Fibroblast of skin of back (primary cell): ENCODE data around the gene OPRL1. TPM values are rescaled to one million over a fixed set of nuclear protein-coding genes. Genes with fewer than 3 reads are reported as not detected.

Source experiments
- DNase-seq: peaks from one replicate; pipeline ENCODE4 v3.0.0-alpha.2; 2013
- polyA plus RNA-seq, 2 experiments: library from polyadenylated mRNA; unstranded; fragments of 120-200 nt; gene quantifications; one replicate each; pipeline ENCODE4 v1.2.1, GENCODE V29; 2013; ENCODE audit not compliant: insufficient read length in 2 of 2

Gene OPRL1
- polyA plus RNA-seq (2013, experiment 1 of 2; ENCODE audit: insufficient read length): 1.1 TPM
- polyA plus RNA-seq (2013, experiment 2 of 2; ENCODE audit: insufficient read length): 2.4 TPM

GRCh38 chr20:64080013-64080812 is at the start of gene OPRL1:
OPRL1 (plus strand) TSS chr20:64080082; CDS start chr20:64092721, 12,639 bp downstream.
- DNase-seq: no peak

GRCh38 chr20:64030371-64031134 is 49.3 kb upstream of the OPRL1 start:
- no peak for DNase-seq

DNA sequence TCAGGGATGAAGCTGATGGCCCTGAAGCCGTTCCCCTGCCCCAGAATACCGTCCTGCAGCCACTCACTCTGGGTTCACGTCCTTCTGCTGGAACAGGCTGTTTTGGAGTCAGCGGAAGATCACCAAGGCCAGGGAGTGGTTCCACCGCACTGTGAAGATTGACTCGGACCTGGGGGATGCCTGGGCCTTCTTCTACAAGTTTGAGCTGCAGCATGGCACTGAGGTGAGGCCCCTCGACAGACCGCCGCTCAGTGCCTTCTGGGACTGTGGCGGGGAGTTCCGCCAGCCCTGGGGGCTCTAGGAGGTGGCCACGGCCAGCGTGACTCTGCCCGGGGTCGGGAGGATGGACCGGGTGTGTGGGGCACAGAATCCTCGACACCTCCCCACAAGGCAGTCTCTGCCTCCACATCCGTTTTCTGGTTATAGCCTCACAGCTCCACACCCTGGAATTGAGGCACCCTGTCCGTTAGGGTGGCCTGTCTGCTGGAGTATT is 48.0 kb upstream of the OPRL1 start:
- no peak for DNase-seq

GRCh38 chr20:64032706-64033624 is 46.9 kb upstream of the OPRL1 start:
- no peak for DNase-seq

DNA sequence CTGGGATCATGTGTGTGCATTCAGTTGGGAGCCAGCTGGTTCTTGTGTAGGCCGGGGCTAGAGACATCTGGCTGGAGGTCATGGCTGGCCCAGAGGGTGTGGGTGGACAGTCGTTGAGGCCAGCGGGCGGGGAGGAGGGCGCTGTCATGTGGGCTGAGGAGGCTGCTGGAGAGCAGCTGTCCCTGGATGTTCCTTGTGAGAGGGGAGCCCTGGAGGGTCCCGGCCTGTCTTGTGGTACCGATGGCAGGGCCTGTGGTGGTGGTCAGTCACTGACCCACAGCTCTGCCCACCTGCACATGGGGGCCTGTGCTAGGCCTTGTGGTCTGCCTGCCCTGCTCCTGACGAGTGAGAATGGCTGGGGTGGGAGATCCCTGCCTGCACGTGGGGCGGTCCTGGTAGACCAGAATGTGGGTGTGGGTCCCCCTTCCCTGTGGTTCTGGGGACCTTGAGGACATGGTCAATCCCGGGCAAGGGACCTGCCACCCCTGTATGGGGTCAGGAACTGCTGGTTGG is 45.8 kb upstream of the OPRL1 start:
- no peak for DNase-seq

DNA sequence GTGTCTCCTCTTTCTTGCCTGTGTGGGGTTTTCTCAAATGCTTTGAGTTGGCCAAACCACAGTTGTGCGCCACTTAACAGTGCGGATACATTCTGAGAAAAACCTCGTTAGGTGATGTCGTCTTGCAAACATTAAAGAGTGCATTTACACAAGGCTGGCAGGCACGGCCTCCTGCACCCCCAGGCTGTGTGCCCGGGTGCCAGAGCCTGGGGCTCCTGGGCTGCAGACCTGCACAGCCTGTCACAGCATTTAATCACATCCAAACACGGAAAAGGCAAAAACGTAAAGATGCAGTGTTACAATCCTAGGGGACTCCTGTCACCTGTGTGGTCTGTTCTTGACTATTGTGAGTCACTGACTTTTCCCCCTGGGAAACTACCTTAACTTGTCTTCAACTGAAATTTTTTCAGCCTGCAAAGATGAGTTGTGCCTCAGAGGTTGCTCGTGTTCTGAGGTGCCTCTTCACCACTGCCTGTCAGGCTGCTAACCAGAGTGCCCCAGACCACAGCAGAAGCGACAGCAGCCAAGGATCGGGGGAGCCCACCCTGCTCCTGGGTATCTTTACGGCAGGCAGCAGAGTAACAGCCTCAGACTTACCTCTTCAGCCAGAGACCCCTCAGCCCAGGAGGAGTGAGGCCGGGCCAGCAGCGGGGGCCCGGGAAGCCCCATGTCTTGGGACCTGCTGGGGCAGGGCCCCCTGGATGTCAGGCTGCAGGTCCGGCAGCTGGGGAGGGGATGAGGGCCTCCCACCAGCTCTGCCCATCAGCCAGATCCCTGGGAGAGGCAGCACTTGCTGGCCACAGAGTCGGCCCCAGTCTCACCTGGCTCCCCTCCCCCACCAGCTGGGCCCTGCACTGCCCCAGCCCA is 44.6 kb upstream of the OPRL1 start:
- DNase-seq: no peak

DNA sequence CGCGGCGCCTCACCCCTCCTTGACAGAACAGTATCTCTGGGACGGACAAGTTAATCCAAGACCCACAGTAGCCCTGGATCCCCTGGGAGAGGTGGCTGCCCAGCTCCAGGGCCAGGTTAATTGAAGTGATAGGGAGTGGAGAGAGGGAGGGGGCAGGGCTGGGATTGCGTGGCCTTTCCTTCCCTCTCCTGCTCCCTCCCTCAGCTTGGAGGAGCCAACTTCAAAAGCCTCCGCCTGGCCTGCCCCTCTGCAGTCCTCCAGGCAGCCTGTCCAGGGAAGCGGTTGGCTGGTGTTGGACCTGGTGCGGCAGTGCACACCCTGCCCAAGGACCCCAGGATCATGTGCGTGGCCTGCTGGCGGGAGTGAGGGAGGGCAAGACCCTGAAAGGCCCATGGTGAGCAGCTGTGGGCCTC is 43.9 kb upstream of the OPRL1 start, which contains the start of gene C20orf204:
Gene C20orf204, plus strand, starts transcription at position 250 of the 413 bp plus-strand sequence. Its CDS starts 142 bp downstream, at position 392.
- no peak for DNase-seq

DNA sequence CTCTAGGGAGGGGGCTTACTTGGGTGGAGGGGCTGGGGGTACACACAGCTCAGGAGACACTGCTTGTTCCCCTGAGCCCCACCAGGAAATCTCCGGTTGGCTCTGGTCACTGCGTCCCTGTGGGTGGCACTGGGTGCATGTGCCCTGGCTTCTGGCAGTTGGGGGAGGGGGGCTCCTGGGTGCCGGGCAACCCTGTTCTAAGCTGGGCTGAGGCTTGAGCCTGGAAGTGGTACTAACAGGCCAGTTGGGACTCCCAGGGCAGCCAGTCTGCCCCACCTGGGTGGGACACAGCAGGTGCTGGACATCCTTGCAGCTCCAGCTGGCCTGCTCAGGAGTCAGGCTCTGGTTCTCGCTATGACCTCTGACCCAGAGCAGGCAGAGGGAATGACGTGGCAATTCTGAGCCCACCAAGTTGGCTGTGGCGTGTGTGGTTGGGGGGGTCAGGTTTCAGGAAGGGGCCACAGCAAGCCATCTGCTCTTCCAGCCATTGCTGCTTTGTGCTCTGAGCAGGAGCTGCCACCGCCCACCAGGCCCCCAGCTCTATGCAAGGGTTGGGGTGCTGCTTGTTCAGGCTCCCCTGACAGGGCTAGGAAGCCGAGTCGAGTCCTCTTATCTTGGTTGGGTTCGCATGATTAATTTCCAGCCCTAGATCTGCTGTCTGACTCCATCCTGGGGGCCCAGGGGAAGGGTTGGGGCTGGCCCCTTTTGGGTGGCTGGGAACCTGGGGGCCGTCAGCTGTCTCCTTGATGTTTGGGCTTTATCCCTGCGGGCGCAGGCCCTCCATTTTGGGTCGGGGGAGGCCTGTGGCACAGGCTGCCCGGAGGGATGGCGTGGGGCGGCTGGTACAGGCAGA is 43.3 kb upstream of the OPRL1 start:
- DNase-seq: no peak

DNA sequence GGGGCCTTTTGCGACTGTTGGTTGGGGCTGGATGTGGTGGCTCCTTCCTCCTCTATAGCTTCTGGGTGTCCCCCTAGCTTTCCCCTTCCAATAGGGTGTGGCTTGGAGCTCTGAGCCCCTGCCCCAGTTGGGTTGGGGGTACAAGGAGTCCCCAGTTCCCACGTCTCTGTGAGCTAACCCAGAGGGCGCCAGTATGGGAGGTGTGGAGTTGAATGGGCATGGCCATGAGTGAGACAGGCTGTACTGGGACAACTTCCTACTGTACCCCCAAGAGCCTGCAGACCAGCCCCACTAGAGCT is 42.7 kb upstream of the OPRL1 start:
- no peak for DNase-seq

DNA sequence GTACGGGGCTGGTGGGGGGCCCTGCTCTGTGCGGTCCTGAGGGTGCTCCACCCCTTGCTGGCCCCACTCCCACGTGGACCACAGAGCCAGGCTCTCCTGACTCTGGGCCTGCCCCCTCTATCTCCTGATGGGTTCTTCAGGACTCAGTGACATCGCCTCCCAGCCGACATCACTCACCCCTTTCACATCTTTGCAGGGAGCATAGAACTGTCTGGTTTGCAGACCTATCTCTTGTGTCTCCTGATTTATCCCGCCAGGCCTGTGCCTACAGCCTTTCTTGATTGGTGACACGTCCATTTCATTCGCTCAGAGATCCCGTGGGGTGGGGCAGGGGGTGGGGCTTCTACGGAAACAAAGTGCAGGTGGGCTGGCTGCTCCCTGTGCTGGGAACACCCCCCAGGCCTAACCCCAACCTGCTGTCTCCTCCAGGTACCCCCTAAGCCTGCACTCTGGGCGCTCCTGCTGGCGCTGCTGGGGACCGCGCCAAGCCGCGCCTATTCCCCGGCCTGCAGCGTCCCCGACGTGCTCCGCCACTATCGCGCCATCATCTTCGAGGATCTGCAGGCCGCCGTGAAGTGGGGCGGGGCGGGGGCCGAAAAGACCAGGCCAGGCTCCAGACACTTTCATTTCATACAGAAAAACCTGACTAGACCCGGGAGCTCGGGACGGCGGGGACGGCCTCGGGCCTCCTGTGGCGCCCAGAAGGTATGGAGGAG is 42.2 kb upstream of the OPRL1 start:
- DNase-seq: no peak

DNA sequence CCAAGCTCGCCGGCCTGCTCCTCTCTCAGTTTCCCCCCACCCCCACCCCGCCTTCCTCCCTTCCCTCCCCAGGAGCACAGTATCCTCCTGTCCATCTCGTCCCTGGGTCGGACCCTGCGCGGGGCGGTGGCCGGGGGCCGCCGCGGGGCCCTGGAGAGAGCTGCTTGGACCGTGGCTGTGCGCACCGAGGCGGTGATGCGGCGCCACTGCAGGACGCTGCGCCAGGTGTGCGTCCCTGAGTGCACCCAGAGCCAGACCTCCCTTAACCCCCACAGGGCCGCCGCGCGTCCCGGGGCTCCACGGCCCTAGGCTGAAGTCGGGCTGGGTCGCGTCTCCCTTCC is 41.7 kb upstream of the OPRL1 start:
- DNase-seq: no peak

DNA sequence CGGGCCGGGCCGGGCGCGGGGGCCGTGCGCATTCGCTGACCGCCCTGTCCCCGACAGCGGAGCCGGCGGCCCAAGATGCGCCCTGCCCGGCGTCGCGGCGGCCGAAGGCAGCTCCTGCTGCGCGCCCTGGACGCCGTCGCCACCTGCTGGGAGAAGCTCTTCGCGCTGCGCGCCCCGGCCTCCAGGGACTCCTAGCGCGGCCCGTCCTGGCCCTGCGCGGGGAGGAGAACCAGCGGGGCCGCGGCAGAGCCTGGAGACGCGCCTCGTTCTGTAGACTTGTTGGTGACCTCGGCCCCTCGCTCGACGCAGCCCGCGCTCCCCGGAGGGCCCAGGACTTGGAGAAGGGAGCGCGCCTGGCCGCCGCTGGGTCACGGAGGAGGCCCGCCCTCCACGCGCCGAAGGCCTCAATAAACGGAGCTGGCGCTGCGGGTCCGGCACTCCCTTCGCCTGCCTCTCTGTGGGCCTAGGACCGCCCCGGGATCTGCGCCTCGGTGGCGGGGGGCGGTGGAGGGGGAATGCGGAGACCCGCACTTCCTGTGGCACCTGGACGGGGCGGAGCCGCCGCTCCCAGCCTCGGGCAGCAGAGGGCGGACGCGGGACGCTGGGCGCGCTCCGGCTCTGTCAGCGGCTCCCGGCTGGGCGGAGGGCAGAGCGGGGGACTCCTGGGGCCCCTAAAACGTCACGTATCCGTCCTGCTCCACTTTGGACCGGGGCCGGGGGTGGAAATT is 41.2 kb upstream of the OPRL1 start:
- DNase-seq: peak; percentile 54

- DNase-seq: no peak
Measured at GRCh38 chr20:64039293-64040160, 40.4 kb upstream of the OPRL1 start.

DNA sequence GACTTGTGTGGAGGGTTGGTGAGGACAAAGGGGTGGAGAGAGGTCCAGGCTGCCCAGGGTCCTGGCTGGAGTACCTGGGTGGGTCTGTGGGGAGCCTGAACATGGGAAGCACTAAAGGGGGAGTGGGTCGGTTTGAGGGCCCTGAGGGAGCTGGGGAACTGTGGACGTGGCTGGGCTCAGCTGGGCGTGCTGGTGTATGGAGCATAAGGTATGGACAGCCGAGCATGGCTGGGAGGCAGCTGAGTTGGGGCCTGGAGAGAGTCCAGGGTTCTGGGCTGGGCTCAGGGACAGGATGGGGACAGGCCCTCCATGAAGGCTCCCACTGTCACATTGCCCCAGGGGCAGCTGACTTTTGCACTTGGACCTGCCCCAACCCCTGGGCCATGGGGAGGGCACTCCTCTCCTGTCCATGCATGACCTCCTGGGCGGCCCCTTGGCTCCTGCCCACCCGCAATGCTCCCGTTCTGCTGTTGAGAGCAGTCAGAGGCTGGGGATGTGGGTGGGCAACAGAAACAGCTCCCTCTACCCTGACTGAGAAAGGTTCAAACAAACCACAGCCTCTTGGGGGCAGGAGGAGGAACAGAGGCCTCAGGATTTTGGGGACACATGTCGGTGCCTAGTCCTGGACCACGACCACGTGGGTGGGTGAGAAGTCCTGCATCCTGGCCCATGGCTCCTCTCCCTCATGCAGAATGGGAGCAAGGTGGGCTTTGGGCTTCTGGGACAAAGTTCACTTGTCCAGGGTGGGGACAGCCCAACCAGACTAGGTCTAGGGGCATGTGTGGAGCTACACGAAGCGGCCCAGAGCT is 39.4 kb upstream of the OPRL1 start:
- DNase-seq: no peak

DNA sequence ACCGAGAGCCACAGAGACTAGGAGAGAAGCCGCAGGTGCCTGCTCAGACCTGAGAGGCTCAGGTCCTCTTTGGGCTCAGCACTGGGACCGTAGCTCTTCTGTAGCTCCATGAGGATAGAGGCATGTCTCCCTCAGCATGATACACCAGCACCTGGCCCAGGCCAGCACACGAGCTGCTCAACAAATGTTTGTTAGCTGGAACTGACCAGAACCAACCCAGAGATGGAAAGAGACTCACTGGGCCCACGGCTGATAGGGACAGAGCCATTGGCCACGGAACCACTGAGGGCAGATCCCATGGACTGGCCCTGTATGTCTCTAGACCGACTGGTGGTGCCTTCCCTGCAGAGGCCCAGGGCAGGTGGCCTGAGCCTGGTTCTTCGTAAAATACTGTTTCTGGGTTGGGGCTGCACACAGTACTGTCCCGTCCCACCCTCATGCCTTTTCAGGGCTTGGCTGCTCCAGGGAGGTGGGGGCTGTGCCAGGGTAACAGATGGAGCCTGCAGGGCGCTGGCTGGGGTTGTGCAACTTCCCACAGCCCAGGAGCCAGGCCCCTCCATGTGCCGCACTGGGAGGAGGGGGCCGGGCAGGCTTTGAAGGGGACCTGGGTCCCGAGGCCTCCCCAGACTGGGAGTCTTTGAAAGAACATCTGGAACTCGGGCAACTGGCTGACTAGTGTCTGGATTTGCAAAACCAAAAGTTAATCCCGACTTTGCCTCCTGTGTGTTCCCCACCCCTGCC is 38.7 kb upstream of the OPRL1 start:
- no peak for DNase-seq

GRCh38 chr20:64041781-64042053 is 38.2 kb upstream of the OPRL1 start:
- DNase-seq: no peak
